ENCODE results near the gene C1QL2. TPM values are rescaled to one million over a fixed set of nuclear protein-coding genes. Genes with fewer than 3 reads are reported as not detected.

The C1QL2 gene
- total RNA-seq, 1 experiment from 2014 or later: 0.81 TPM

GRCh38 chr2:119113489-119113770 is 45.1 kb downstream of the C1QL2 start:
- H2BK120ac ChIP-seq (ENCODE audit: low read depth, low read length, poor library complexity, severe bottlenecking): no peak overlapping the region
- H3K23ac ChIP-seq (ENCODE audit: insufficient read length, low read depth, low read length): no peak overlapping the region
- peak overlapping the region; percentile 16 for H3K4me2 ChIP-seq (ENCODE audit: insufficient read depth, insufficient read length, low read length)
- no peak overlapping the region for H3K18ac ChIP-seq (ENCODE audit: insufficient read length, low read depth, low read length)
- H3K27ac ChIP-seq (ENCODE audit: insufficient read length, low read depth, low read length): peak overlapping the region; percentile 62
- Mint-ChIP-seq H3K4me3 (no peak overlapping the region; a peak in 1 of 5 replicates), H3K27ac (peak overlapping the region in 1 of 3 experiments; percentile 16; a peak in 2 of 7 replicates), H3K4me1 (peaks cover 53% of the 10 kb centered on the region in 2 experiments), H3K9me3 (peaks cover 19 to 20% of the 10 kb centered on the region in 2 experiments), H3K36me3 (ENCODE audit: insufficient read depth in 1 of 3, low read depth in 3 of 3) (peaks cover 9 to 20% (median 13%) of the 10 kb centered on the region in 3 experiments), H3K27me3 (ENCODE audit: low read depth) (peaks cover 14% of the 10 kb centered on the region)
- no peak overlapping the region for H4K5ac ChIP-seq (ENCODE audit: insufficient read length, low read depth, low read length)
- no peaks in the 10 kb centered on the region for H3K79me2 ChIP-seq (ENCODE audit: insufficient read depth, low read length)
- H3K79me1 ChIP-seq (ENCODE audit: insufficient read depth, low read depth, low read length, poor library complexity, severe bottlenecking): no peaks in the 10 kb centered on the region
- H2BK15ac ChIP-seq (ENCODE audit: low read depth, low read length): no peak overlapping the region
- no peak overlapping the region for H3K9ac ChIP-seq (ENCODE audit: extremely low read depth, insufficient read length, low read length)
- no peak for TF ChIP-seq CTCF (conservative IDR thresholded peaks at IDR 0.05)
- H2BK12ac ChIP-seq (ENCODE audit: insufficient read length, low read depth, low read length): no peak overlapping the region
- H3K9me3 ChIP-seq (ENCODE audit: control insufficient read depth, low read depth, low read length): no peaks in the 10 kb centered on the region
- WGBS (ENCODE audit: extremely low coverage, insufficient read length, low lambda C conversion rate): no CpG with 5 or more reads among the region's 4 CpGs
- no peak overlapping the region for H3K56ac ChIP-seq (ENCODE audit: insufficient read length, low read depth, low read length)
- H2AK5ac ChIP-seq (ENCODE audit: insufficient read length, low read length): no peak overlapping the region
- H3K27me3 ChIP-seq (ENCODE audit: insufficient read depth, low read length): no peaks in the 10 kb centered on the region; the same call in 1 of the 2 replicates
- no peak overlapping the region for H2BK20ac ChIP-seq (ENCODE audit: low read depth, low read length, poor library complexity, severe bottlenecking)
- H3T11ph ChIP-seq (ENCODE audit: low read length): no peak overlapping the region
- H3K14ac ChIP-seq (ENCODE audit: insufficient read depth, low read length): 0 out of 2 replicates have a peak overlapping the region, but pooled peaks have one; percentile 50
- no peak overlapping the region for H4K8ac ChIP-seq (replicated peaks; ENCODE audit: insufficient read length, low read depth, low read length)
- no peak overlapping the region for H4K91ac ChIP-seq (ENCODE audit: insufficient read length, low read depth, low read length)
- H4K20me1 ChIP-seq (ENCODE audit: control insufficient read depth, insufficient read depth, insufficient read length): no peaks in the 10 kb centered on the region
- no peak overlapping the region for H3K4ac ChIP-seq (ENCODE audit: low read depth, low read length)
- no peak overlapping the region for H2BK5ac ChIP-seq (ENCODE audit: insufficient read length, low read length)
- H3K23me2 ChIP-seq (ENCODE audit: insufficient read length, low read depth, low read length, poor library complexity, severe bottlenecking): no peaks in the 10 kb centered on the region
- DNase-seq: peak; percentile 33
- H2AFZ ChIP-seq (ENCODE audit: low read length): no peak overlapping the region
- H3K4me1 ChIP-seq (ENCODE audit: insufficient read depth, low read length): peaks cover 16% of the 10 kb centered on the region
